Adrenal gland (tissue), 12 donors: ENCODE data around the gene FGF12. TPM values are rescaled to one million over a fixed set of nuclear protein-coding genes. Genes with fewer than 3 reads are reported as not detected.

Source experiments
- DNase-seq, 7 donors: peaks; one replicate each; pipeline ENCODE4 v3.0.0-alpha.2; 2019 to 2020
- H3K27ac ChIP-seq, 5 donors: fragments of 200-600 bp; sonication (generic) in 4 of 5; 1 replicate in 3 of 5; 2 replicates in 2 of 5; pipeline versions ENCODE4 v1.5.1 to v1.8.0; 2016 to 2020; ENCODE audit warnings: mild to moderate bottlenecking in 1 of 5
- H3K27me3 ChIP-seq: fragments of 200-600 bp; 2 replicates; pipeline ENCODE4 v1.8.0; 2021
- H3K36me3 ChIP-seq, 2 donors: fragments of 200-600 bp; replicated peaks in 1 of 2; 1 replicate in 1 of 2; 2 replicates in 1 of 2; pipeline versions ENCODE4 v1.5.1 to v1.8.0; 2018 to 2022
- H3K4me1 ChIP-seq, 2 donors: fragments of 200-600 bp; replicated peaks in 1 of 2; 1 replicate in 1 of 2; 2 replicates in 1 of 2; pipeline versions ENCODE4 v1.5.1 to v1.8.0; 2018 to 2021
- H3K4me3 ChIP-seq, 4 donors: fragments of 200-600 bp; sonication (generic) in 3 of 4; one replicate each; pipeline ENCODE4 v1.5.1; 2016 to 2018
- H3K9me3 ChIP-seq, 3 donors: fragments of 200-600 bp; sonication (generic) in 1 of 3; replicated peaks in 1 of 3; 1 replicate in 2 of 3; 2 replicates in 1 of 3; pipeline versions ENCODE4 v1.5.1 to v1.8.0; 2016 to 2021
- CTCF ChIP-seq, 6 experiments: fragments of 450-650 bp in 4 of 6; fragments of 200-600 bp in 2 of 6; sonication (generic) in 1 of 6; IDR thresholded peaks; 1 replicate in 5 of 6; 2 replicates in 1 of 6; pipeline versions ENCODE4 v1.5.1 to v1.8.0; 2016 to 2021; ENCODE audit warnings: antibody characterized with exemption in 6 of 6, mild to moderate bottlenecking in 2 of 6, moderate library complexity in 1 of 6
- POLR2A ChIP-seq, 2 donors: fragments of 450-650 bp; IDR thresholded peaks; one replicate each; pipeline ENCODE4 v1.6.1; 2017; ENCODE audit warnings: antibody characterized with exemption in 2 of 2, mild to moderate bottlenecking in 2 of 2, moderate library complexity in 1 of 2
- WGBS, 4 donors: extraction: QIAGEN DNeasy Blood & Tissue Kit in 2 of 4; methylation state at CpG; one replicate each; pipeline versions ENCODE4 v1.1.5 to v1.1.7; 2013 to 2017; 5-methylcytosine and 5-hydroxymethylcytosine counted together
- intact Hi-C, 2 donors: fragments of 100-400 bp; cut with DNase I; formaldehyde crosslinking; loops; one replicate each; pipeline versions ENCODE4 v1.14.1 to v1.15.0; 2022 to 2023
- polyA plus RNA-seq, 3 donors: library from polyadenylated mRNA; stranded (reverse); fragments of 200-250 nt in 2 of 3; fragments of 350-450 nt in 1 of 3; fragmentation: Illumina TruSeq in 1 of 3; extraction: RNeasy Lipid Tissue Mini Kit (QIAGEN cat#74804) in 1 of 3; gene quantifications; one replicate each; pipeline ENCODE4 v1.2.3, GENCODE V29; 2013 to 2014
- total RNA-seq, 9 donors: library from RNA; depleted of rRNA in 4 of 9; stranded (reverse); fragments of >200 nt in 4 of 9; fragments of 120-200 nt in 1 of 9; fragmentation: NEBNext Ultra II Directional in 1 of 9; extraction: Animal tissue kit (Norgen Biotek cat#: 25700) in 1 of 9; gene quantifications; one replicate each; pipeline versions ENCODE4 v1.1.0 to v1.2.4, GENCODE V29; 2013 to 2023
- donor health status: healthy with polysubstance abuse.
- donor health status: Bipolar disorder and iron deficiency.
- donor health status: DM: yes; HTN: yes; CAD: no.
- donor health status: DM: no; HTN: no; CAD: no.
- donor health status: DM: no; HTN: no; CAD: no.
- donor health status: DM: yes; HTN: yes; CAD: no.

The FGF12 gene
- total and polyA plus RNA-seq, 12 donors, result 23.3 to 286 (median 81.3) TPM

DNA sequence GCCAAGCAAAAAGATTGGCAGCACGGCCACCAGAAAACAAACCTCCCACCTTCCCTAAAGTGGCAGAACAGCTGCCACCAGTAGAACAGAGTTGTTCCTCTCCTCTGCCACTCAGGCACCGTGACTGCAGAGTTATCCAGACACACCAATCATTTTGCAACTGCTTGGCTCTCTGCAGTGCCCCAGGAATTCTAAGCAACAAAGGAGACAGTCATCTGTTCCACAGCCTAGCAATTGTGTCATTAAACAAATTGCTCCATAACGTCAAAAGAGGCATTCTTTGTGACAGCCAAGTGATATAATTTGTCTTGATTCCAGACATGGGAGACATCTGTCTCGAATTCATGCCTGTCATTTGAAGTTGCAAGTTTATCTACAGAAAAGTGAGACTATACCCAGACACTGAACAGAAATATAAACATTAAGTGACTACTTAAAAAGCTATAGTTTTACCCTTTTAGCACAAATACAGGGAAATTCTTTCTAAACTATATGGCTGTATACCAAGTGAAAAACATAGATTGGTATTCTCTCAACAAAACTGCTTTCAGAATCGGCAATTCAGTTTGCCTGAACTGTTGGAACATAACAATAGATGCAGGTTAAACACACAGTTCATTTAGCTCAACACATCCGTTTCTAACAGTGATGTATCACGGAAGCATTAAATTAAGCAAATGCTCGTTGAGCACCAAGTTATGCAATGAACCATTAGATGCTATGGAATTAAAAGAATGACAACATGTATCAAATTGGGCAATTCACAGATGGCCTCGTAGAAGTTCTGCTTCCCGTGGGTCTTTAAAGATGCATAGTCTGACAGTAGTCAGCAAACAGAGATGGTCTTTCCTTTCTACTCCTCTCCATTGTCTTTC lies 281.3 kb downstream of the FGF12 start:
- Histone ChIP-seq H3K27ac (no peak overlapping the region), H3K4me3 (no peak overlapping the region), H3K36me3 (no peaks in the 10 kb centered on the region), H3K27me3 (no peaks in the 10 kb centered on the region), H3K9me3 (no peaks in the 10 kb centered on the region), H3K4me1 (peaks cover 0 to 8% of the 10 kb centered on the region in 2 donors)
- WGBS, 4 donors, result 46 to 57% (median 53%) methylated on average over 10 of the region's 10 CpGs
- intact Hi-C loops, result loop anchor here (10.0 kb wide), 2 partner anchors 311 to 1031 kb away; no protein-coding TSS in a partner anchor
- no peak for TF ChIP-seq POLR2A (IDR thresholded peaks at IDR 0.05)
- TF ChIP-seq CTCF (IDR thresholded peaks at IDR 0.05), result no peak
- DNase-seq, result peak in 3 of 7 donors; percentile 18 to 43 (median 26)

- Histone ChIP-seq H3K36me3 (no peaks in the 10 kb centered on the region), H3K4me3 (no peak overlapping the region), H3K27ac (no peak overlapping the region), H3K27me3 (no peaks in the 10 kb centered on the region), H3K9me3 (no peaks in the 10 kb centered on the region), H3K4me1 (peaks cover 0 to 8% of the 10 kb centered on the region in 2 donors)
- intact Hi-C loops, result loop anchor here (10.0 kb wide), 2 partner anchors 310 to 1030 kb away; no protein-coding TSS in a partner anchor
- no peak for DNase-seq
- TF ChIP-seq CTCF (IDR thresholded peaks at IDR 0.05) (peak in 1 of 6 experiments; percentile 7), POLR2A (IDR thresholded peaks at IDR 0.05) (no peak)
- WGBS, 4 donors, result 25 to 30% (median 27%) methylated on average over 4 of the region's 4 CpGs
These were observed 282.6 kb downstream of the FGF12 start for GRCh38 chr3:192444791-192445106.

DNA sequence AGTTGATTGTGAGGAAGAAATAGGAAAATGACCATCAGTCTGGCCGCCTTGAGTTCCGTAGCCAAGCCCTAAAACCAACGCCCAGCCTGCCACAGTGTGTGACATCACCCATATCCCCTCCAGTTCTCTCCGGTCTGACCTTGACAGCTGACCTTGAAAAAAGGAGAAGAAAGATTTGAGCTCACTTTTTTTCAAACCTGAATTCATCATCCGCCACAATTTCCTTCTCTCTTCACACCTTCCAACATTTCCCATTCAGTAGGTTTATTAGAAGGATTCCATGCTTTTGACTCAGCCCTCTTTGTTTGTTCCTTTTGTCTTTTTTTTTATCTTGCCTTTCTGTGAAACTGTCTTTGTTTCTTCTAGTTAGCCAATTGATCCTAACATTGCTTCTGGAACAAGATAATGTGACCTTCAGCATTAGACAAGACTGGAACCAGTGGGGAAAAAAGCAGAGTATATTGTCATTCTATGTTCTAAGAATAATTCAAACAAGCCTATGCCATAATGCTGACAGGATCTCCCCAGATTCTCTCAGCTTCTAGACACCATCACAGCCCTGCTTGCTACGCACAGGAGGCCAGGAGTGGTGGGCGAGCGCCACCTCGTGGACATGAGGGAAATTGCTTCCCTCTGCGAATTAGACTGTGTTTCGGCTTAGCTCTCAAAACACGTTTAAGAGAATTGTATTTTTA lies 283.1 kb downstream of the FGF12 start:
- intact Hi-C loops, result loop anchor here (10.0 kb wide), 2 partner anchors 309 to 1029 kb away; no protein-coding TSS in a partner anchor
- no peaks in the 10 kb centered on the region for H3K36me3 ChIP-seq
- H3K4me3 ChIP-seq, result peak overlapping the region in 1 of 4 donors; percentile 5
- H3K4me1 ChIP-seq, result peaks cover 0 to 8% of the 10 kb centered on the region in 2 donors
- TF ChIP-seq CTCF (IDR thresholded peaks at IDR 0.05) (peak; percentile 95 to 99 (median 98)), POLR2A (IDR thresholded peaks at IDR 0.05) (no peak)
- DNase-seq, result peak; percentile 61 to 89 (median 76)
- no peak overlapping the region for H3K27ac ChIP-seq
- no peaks in the 10 kb centered on the region for H3K27me3 ChIP-seq
- no peaks in the 10 kb centered on the region for H3K9me3 ChIP-seq
- 9 to 17% (median 10%) methylated on average over 12 of the region's 12 CpGs for WGBS, 4 donors

GRCh38 chr3:192435241-192435640 lies 292.1 kb downstream of the FGF12 start:
- no peak overlapping the region for H3K4me3 ChIP-seq
- no peaks in the 10 kb centered on the region for H3K36me3 ChIP-seq
- H3K4me1 ChIP-seq, result no peaks in the 10 kb centered on the region
- H3K9me3 ChIP-seq, result no peaks in the 10 kb centered on the region
- no peak overlapping the region for H3K27ac ChIP-seq
- 64 to 77% (median 74%) methylated on average over 3 of the region's 3 CpGs for WGBS, 4 donors
- TF ChIP-seq CTCF (IDR thresholded peaks at IDR 0.05), result no peak
- no peak for TF ChIP-seq POLR2A (IDR thresholded peaks at IDR 0.05)
- H3K27me3 ChIP-seq, result no peaks in the 10 kb centered on the region
- intact Hi-C loops, result no loop called here
- no peak for DNase-seq
